ENCODE data around the gene CHN2. TPM values are rescaled to one million over a fixed set of nuclear protein-coding genes. Genes with fewer than 3 reads are reported as not detected.

CHN2 gene
- total RNA-seq, 1 experiment from 2014 or later = 18.8 TPM

- intact Hi-C loops (cut with micrococcal nuclease; ENCODE audit: unreplicated experiment) = no loop called here
- H3K27ac Mint-ChIP-seq (ENCODE audit: unreplicated experiment) = no peak overlapping the region
- peaks cover 24% of the 10 kb centered on the region for H3K4me1 ChIP-seq
- POLR2A ChIA-PET = no interaction called here
- H3K27me3 ChIP-seq (replicated peaks; ENCODE audit: control insufficient read depth, insufficient read depth, low read length) = no peaks in the 10 kb centered on the region
- no peak overlapping the region for H3K4me3 Mint-ChIP-seq (ENCODE audit: unreplicated experiment)
- no peak overlapping the region for H3K4me3 ChIP-seq (ENCODE audit: low read depth, low read length)
- CTCF ChIA-PET = no interaction called here
- no peaks in the 10 kb centered on the region for H3K36me3 Mint-ChIP-seq (ENCODE audit: insufficient read depth, unreplicated experiment)
- no peaks in the 10 kb centered on the region for H3K27me3 Mint-ChIP-seq (ENCODE audit: insufficient read depth, unreplicated experiment)
- H3K9me3 ChIP-seq = no peaks in the 10 kb centered on the region
- TF ChIP-seq, protein P1, sequence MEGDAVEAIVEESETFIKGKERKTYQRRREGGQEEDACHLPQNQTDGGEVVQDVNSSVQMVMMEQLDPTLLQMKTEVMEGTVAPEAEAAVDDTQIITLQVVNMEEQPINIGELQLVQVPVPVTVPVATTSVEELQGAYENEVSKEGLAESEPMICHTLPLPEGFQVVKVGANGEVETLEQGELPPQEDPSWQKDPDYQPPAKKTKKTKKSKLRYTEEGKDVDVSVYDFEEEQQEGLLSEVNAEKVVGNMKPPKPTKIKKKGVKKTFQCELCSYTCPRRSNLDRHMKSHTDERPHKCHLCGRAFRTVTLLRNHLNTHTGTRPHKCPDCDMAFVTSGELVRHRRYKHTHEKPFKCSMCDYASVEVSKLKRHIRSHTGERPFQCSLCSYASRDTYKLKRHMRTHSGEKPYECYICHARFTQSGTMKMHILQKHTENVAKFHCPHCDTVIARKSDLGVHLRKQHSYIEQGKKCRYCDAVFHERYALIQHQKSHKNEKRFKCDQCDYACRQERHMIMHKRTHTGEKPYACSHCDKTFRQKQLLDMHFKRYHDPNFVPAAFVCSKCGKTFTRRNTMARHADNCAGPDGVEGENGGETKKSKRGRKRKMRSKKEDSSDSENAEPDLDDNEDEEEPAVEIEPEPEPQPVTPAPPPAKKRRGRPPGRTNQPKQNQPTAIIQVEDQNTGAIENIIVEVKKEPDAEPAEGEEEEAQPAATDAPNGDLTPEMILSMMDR (IDR thresholded peaks at IDR 0.05; ENCODE audit: insufficient read depth in 1 of 2, low read depth in 1 of 2, low read length in 1 of 2, severe bottlenecking in 1 of 2, unreplicated experiment in 1 of 2) = no peak
- no peaks in the 10 kb centered on the region for H3K36me3 ChIP-seq (ENCODE audit: control insufficient read depth, insufficient read depth, low read length)
- H3K4me1 Mint-ChIP-seq (ENCODE audit: low read depth, unreplicated experiment) = peaks cover 25% of the 10 kb centered on the region
- BruUV-seq (replicated peaks) = no TSS peak
- no peak for DNase-seq
- H3K9me3 Mint-ChIP-seq (ENCODE audit: unreplicated experiment) = no peaks in the 10 kb centered on the region
These were observed 80.4 kb downstream of the CHN2 start for GRCh38 chr7:29275018-29275318.

DNA sequence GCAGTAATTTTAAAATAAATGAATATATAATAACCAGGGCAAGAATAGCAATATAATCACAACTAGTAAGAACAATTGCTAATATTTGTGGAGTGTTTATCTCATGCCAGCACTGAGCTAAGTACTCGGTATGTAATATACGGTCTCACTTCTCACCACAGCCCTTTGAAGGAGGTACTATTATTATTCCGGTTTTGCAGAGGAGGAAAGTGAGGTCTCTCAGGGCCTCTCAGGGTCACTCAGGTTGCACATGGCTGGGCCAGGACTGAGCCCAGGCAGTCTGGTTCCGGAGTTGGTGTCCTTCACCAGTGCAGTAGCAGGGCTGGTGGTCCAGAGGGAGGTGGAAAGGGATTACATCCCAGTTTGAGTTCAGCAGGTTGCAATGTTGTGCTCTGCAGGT lies 80.9 kb downstream of the CHN2 start:
- no peaks in the 10 kb centered on the region for H3K27me3 Mint-ChIP-seq (ENCODE audit: insufficient read depth, unreplicated experiment)
- Histone ChIP-seq H3K4me3 (ENCODE audit: low read depth, low read length) (no peak overlapping the region), H3K4me1 (peaks cover 19% of the 10 kb centered on the region), H3K27me3 (replicated peaks; ENCODE audit: control insufficient read depth, insufficient read depth, low read length) (no peaks in the 10 kb centered on the region), H3K9me3 (no peaks in the 10 kb centered on the region), H3K36me3 (ENCODE audit: control insufficient read depth, insufficient read depth, low read length) (no peaks in the 10 kb centered on the region)
- ChIA-PET CTCF (no interaction called here), POLR2A (no interaction called here)
- H3K9me3 Mint-ChIP-seq (ENCODE audit: unreplicated experiment) = no peaks in the 10 kb centered on the region
- no peak for DNase-seq
- intact Hi-C loops (cut with micrococcal nuclease; ENCODE audit: unreplicated experiment) = no loop called here
- TF ChIP-seq, protein P1 (IDR thresholded peaks at IDR 0.05; ENCODE audit: insufficient read depth in 1 of 2, low read depth in 1 of 2, low read length in 1 of 2, severe bottlenecking in 1 of 2, unreplicated experiment in 1 of 2) = no peak
- BruUV-seq (replicated peaks) = no TSS peak
- no peak overlapping the region for H3K27ac Mint-ChIP-seq (ENCODE audit: unreplicated experiment)
- peaks cover 25% of the 10 kb centered on the region for H3K4me1 Mint-ChIP-seq (ENCODE audit: low read depth, unreplicated experiment)
- H3K4me3 Mint-ChIP-seq (ENCODE audit: unreplicated experiment) = no peak overlapping the region
- no peaks in the 10 kb centered on the region for H3K36me3 Mint-ChIP-seq (ENCODE audit: insufficient read depth, unreplicated experiment)

GRCh38 chr7:29276199-29276598 lies 81.6 kb downstream of the CHN2 start:
- intact Hi-C loops (cut with micrococcal nuclease; ENCODE audit: unreplicated experiment) = no loop called here
- Histone ChIP-seq H3K4me3 (ENCODE audit: low read depth, low read length) (no peak overlapping the region), H3K9me3 (no peaks in the 10 kb centered on the region), H3K4me1 (peaks cover 11% of the 10 kb centered on the region), H3K27me3 (replicated peaks; ENCODE audit: control insufficient read depth, insufficient read depth, low read length) (no peaks in the 10 kb centered on the region), H3K36me3 (ENCODE audit: control insufficient read depth, insufficient read depth, low read length) (no peaks in the 10 kb centered on the region)
- Mint-ChIP-seq H3K4me1 (ENCODE audit: low read depth, unreplicated experiment) (peaks cover 18% of the 10 kb centered on the region), H3K27ac (ENCODE audit: unreplicated experiment) (no peak overlapping the region), H3K4me3 (ENCODE audit: unreplicated experiment) (no peak overlapping the region), H3K9me3 (ENCODE audit: unreplicated experiment) (no peaks in the 10 kb centered on the region), H3K36me3 (ENCODE audit: insufficient read depth, unreplicated experiment) (no peaks in the 10 kb centered on the region), H3K27me3 (ENCODE audit: insufficient read depth, unreplicated experiment) (no peaks in the 10 kb centered on the region)
- no TSS peak for BruUV-seq (replicated peaks)
- ChIA-PET POLR2A (no interaction called here), CTCF (no interaction called here)
- TF ChIP-seq, protein P1 (IDR thresholded peaks at IDR 0.05; ENCODE audit: insufficient read depth in 1 of 2, low read depth in 1 of 2, low read length in 1 of 2, severe bottlenecking in 1 of 2, unreplicated experiment in 1 of 2) = no peak
- no peak for DNase-seq

All from Caco-2 (cell line).